Psoas muscle (tissue), 8 donors: ENCODE data around the gene CARD16. TPM values are rescaled to one million over a fixed set of nuclear protein-coding genes. Genes with fewer than 3 reads are reported as not detected.

ENCODE experiments used
- ATAC-seq, 4 donors: fragments of 200-7000 bp; cut with Tn5 transposase; one replicate each; pipeline ENCODE4 v1.9.1; 2020; ENCODE audit warnings: moderate library complexity in 3 of 4, mild to moderate bottlenecking in 2 of 4
- DNase-seq, 2 donors: peaks; one replicate each; pipeline ENCODE4 v3.0.0-alpha.2; 2020
- H3K27ac ChIP-seq: fragments of 200-600 bp; one replicate; pipeline ENCODE4 v1.8.0; 2022
- H3K27me3 ChIP-seq, 3 donors: fragments of 200-600 bp in 1 of 3; one replicate each; pipeline versions ENCODE4 v1.6.1 to v1.8.0; 2013 to 2022; ENCODE audit warnings: low read length in 2 of 3, mild to moderate bottlenecking in 2 of 3, moderate library complexity in 1 of 3; ENCODE audit not compliant: insufficient read depth in 3 of 3
- H3K36me3 ChIP-seq, 2 donors: fragments of 200-600 bp in 1 of 2; one replicate each; pipeline versions ENCODE4 v1.6.1 to v1.8.0; 2013 to 2022; ENCODE audit warnings: low read depth in 1 of 2, mild to moderate bottlenecking in 1 of 2, moderate library complexity in 1 of 2; ENCODE audit not compliant: insufficient read depth in 1 of 2
- H3K4me1 ChIP-seq: fragments of 200-600 bp; one replicate; pipeline ENCODE4 v1.8.0; 2022
- H3K4me3 ChIP-seq: fragments of 200-600 bp; one replicate; pipeline ENCODE4 v1.8.0; 2022; ENCODE audit warnings: mild to moderate bottlenecking
- H3K9me3 ChIP-seq: fragments of 200-600 bp; one replicate; pipeline ENCODE4 v1.8.0; 2022
- CTCF ChIP-seq: fragments of 200-600 bp; IDR thresholded peaks from one replicate; pipeline ENCODE4 v1.8.0; 2022; ENCODE audit warnings: antibody characterized with exemption
- WGBS, 3 donors: extraction: QIAGEN DNeasy Blood & Tissue Kit; methylation state at CpG; one replicate each; pipeline versions ENCODE4 v1.1.6 to v1.1.7; 2013; 5-methylcytosine and 5-hydroxymethylcytosine counted together
- intact Hi-C, 2 donors: fragments of 100-400 bp; cut with DNase I; formaldehyde crosslinking; loops; one replicate each; pipeline versions ENCODE4 v1.11.0 to v1.14.2; 2022
- polyA plus RNA-seq, 3 donors: library from polyadenylated mRNA; stranded (reverse); fragments of 200-250 nt; gene quantifications; one replicate each; pipeline ENCODE4 v1.2.3, GENCODE V29; 2013
- total RNA-seq, 4 donors: library from RNA; stranded (reverse); fragmentation: NEBNext Ultra II Directional in 2 of 4; extraction: Animal tissue kit (Norgen Biotek cat#: 25700) in 2 of 4; gene quantifications; one replicate each; pipeline versions ENCODE4 v1.2.1 to v1.2.4, GENCODE V29; 2021 to 2023
- donor health status: healthy with polysubstance abuse.
- donor health status: DM: no; HTN: no; CAD: no; lungs with moderate emphysema.
- donor health status: Bipolar disorder and iron deficiency.
- donor health status: healthy.
- donor health status: DM: yes; HTN: yes; CAD: no.
- donor health status: DM: no; HTN: no; CAD: no.
- donor health status: DM: no; HTN: no; CAD: no.
- donor health status: DM: yes; HTN: yes; CAD: no.

CARD16 gene
- total and polyA plus RNA-seq, 7 donors, result 2.5 to 6.9 (median 4.6) TPM

- H3K27me3 ChIP-seq, result no peaks in the 10 kb centered on the region
- ATAC-seq, result no peak
- TF ChIP-seq CTCF, result no peak
- H3K4me1 ChIP-seq, result no peaks in the 10 kb centered on the region
- WGBS, 3 donors, result 80 to 86% (median 84%) methylated on average over 3 of the region's 3 CpGs
- no peak for DNase-seq
- H3K36me3 ChIP-seq, result no peaks in the 10 kb centered on the region
- intact Hi-C loops, result no loop called here
- H3K4me3 ChIP-seq, result no peak overlapping the region
- H3K9me3 ChIP-seq, result no peaks in the 10 kb centered on the region
- no peak overlapping the region for H3K27ac ChIP-seq
Measured at GRCh38 chr11:105005451-105005845, 39.7 kb downstream of the CARD16 start.

GRCh38 chr11:105004021-105004420 lies 41.1 kb downstream of the CARD16 start:
- no peaks in the 10 kb centered on the region for H3K4me1 ChIP-seq

GRCh38 chr11:105003151-105003550 lies 42.0 kb downstream of the CARD16 start:
- intact Hi-C loops, result no loop called here
- Histone ChIP-seq H3K27ac (no peak overlapping the region), H3K4me1 (no peaks in the 10 kb centered on the region), H3K9me3 (no peaks in the 10 kb centered on the region), H3K36me3 (no peaks in the 10 kb centered on the region), H3K27me3 (no peaks in the 10 kb centered on the region), H3K4me3 (no peak overlapping the region)
- ATAC-seq (no peak), DNase-seq (no peak)
- TF ChIP-seq CTCF, result no peak
- 77 to 81% (median 80%) methylated on average over 2 of the region's 2 CpGs for WGBS, 3 donors

More at GRCh38 chr11:105004021-105004420, 41.1 kb downstream of the CARD16 start:
- no peak for TF ChIP-seq CTCF
- Histone ChIP-seq H3K27ac (no peak overlapping the region), H3K36me3 (no peaks in the 10 kb centered on the region), H3K27me3 (no peaks in the 10 kb centered on the region), H3K9me3 (no peaks in the 10 kb centered on the region), H3K4me3 (no peak overlapping the region)
- 35 to 61% (median 49%) methylated on average over 3 of the region's 3 CpGs for whole genome bisulfite sequencing, 3 donors
- ATAC-seq (no peak), DNase-seq (no peak)
- intact Hi-C loops, result no loop called here

DNA sequence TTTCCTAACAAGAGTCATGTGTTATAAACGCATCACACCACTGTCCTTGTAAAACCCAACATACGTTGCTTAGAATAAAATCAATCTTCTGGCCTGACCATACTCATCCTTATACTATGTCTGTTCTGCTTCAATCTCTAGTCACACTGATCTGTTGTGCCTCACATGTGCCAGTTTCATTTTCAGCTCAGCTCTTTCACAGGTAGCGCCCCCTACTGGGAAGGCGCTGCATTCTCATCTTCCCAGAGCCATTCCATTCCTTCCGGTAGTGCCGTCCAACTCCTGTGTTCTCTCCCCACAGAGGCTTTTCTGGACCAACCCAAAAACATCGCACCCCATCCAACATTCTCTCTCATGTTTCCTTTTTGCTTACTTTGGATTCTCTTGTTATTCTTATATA lies 44.3 kb downstream of the CARD16 start:
- Histone ChIP-seq H3K4me3 (no peak overlapping the region), H3K27ac (no peak overlapping the region), H3K36me3 (no peaks in the 10 kb centered on the region), H3K27me3 (no peaks in the 10 kb centered on the region), H3K4me1 (no peaks in the 10 kb centered on the region), H3K9me3 (no peaks in the 10 kb centered on the region)
- WGBS, 3 donors, result 73 to 86% (median 78%) methylated on average over 7 of the region's 7 CpGs
- intact Hi-C loops, result no loop called here
- no peak for ATAC-seq
- peak; percentile 34 for TF ChIP-seq CTCF
- DNase-seq, result no peak

GRCh38 chr11:105000167-105000566 lies 45.0 kb downstream of the CARD16 start:
- H3K27me3 ChIP-seq, result no peaks in the 10 kb centered on the region
- DNase-seq, result no peak
- no peak overlapping the region for H3K4me3 ChIP-seq
- no peak for ATAC-seq
- no peaks in the 10 kb centered on the region for H3K9me3 ChIP-seq
- H3K27ac ChIP-seq, result no peak overlapping the region
- TF ChIP-seq CTCF, result no peak
- no peaks in the 10 kb centered on the region for H3K36me3 ChIP-seq
- intact Hi-C loops, result no loop called here
- 83 to 88% (median 88%) methylated on average over 5 of the region's 5 CpGs for WGBS, 3 donors
- no peaks in the 10 kb centered on the region for H3K4me1 ChIP-seq
